ENCODE data around the gene ITGB1BP1.

- TF ChIP-seq, protein P1, sequence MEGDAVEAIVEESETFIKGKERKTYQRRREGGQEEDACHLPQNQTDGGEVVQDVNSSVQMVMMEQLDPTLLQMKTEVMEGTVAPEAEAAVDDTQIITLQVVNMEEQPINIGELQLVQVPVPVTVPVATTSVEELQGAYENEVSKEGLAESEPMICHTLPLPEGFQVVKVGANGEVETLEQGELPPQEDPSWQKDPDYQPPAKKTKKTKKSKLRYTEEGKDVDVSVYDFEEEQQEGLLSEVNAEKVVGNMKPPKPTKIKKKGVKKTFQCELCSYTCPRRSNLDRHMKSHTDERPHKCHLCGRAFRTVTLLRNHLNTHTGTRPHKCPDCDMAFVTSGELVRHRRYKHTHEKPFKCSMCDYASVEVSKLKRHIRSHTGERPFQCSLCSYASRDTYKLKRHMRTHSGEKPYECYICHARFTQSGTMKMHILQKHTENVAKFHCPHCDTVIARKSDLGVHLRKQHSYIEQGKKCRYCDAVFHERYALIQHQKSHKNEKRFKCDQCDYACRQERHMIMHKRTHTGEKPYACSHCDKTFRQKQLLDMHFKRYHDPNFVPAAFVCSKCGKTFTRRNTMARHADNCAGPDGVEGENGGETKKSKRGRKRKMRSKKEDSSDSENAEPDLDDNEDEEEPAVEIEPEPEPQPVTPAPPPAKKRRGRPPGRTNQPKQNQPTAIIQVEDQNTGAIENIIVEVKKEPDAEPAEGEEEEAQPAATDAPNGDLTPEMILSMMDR (IDR thresholded peaks at IDR 0.05; ENCODE audit: low read length) = no peak
- no peak for TF ChIP-seq EZH2phosphoT487 (IDR thresholded peaks at IDR 0.05; ENCODE audit: low read length)
- no peak for TF ChIP-seq EZH2 (optimal IDR thresholded peaks at IDR 0.05; ENCODE audit: low read depth, low read length)
Observed at GRCh38 chr2:9366026-9366425, 57.3 kb downstream of the ITGB1BP1 start.

All from MM.1S (cell line).